Skin of body (tissue), 2 donors: ENCODE results near the gene SMIM5. TPM values are rescaled to one million over a fixed set of nuclear protein-coding genes. Genes with fewer than 3 reads are reported as not detected.
A peak's percentile ranks its signal among the peaks of the same experiment; 100 is the strongest.

Experiments
- DNase-seq: peaks from one replicate; lab custom pipeline; 2025; lab: John Stamatoyannopoulos, UW
- total RNA-seq: library from RNA; depleted of rRNA; stranded (reverse); fragments of >200 nt; gene quantifications from one replicate; pipeline ENCODE4 v1.2.3, GENCODE V29; 2014

Gene SMIM5
- total RNA-seq, 1 donor from 2014 or later = 7.2 TPM

- DNase-seq = peak; percentile 98
Measured at GRCh38 chr17:75666959-75667790, 33.9 kb downstream of the SMIM5 start, which contains the start of the genes RECQL5 and SAP30BP. RECQL5 (minus strand) TSS chr17:75667154; CDS start chr17:75666557, 597 bp downstream. SAP30BP (plus strand) TSS chr17:75667338; CDS start chr17:75667373, 35 bp downstream.

GRCh38 chr17:75667825-75668224 lies 34.6 kb downstream of the SMIM5 start:
- DNase-seq = no peak

GRCh38 chr17:75668489-75668888 lies 35.3 kb downstream of the SMIM5 start:
- no peak for DNase-seq

GRCh38 chr17:75670868-75671267 lies 37.6 kb downstream of the SMIM5 start:
- no peak for DNase-seq

GRCh38 chr17:75672011-75672410 lies 38.8 kb downstream of the SMIM5 start:
- DNase-seq = no peak

- no peak for DNase-seq
Measured at GRCh38 chr17:75673487-75673886, 40.3 kb downstream of the SMIM5 start.

- DNase-seq = no peak
Measured at GRCh38 chr17:75676461-75676860, 43.2 kb downstream of the SMIM5 start.

- no peak for DNase-seq
Measured at GRCh38 chr17:75679706-75680211, 46.5 kb downstream of the SMIM5 start.

GRCh38 chr17:75680431-75680830 lies 47.2 kb downstream of the SMIM5 start:
- no peak for DNase-seq

GRCh38 chr17:75681289-75681688 lies 48.1 kb downstream of the SMIM5 start:
- no peak for DNase-seq

- DNase-seq = no peak
Measured at GRCh38 chr17:75683583-75683982, 50.3 kb downstream of the SMIM5 start.

- no peak for DNase-seq
Measured at GRCh38 chr17:75684249-75684648, 51.0 kb downstream of the SMIM5 start.

- no peak for DNase-seq
Measured at GRCh38 chr17:75684924-75685323, 51.7 kb downstream of the SMIM5 start.

- DNase-seq = no peak
Measured at GRCh38 chr17:75685499-75685898, 52.3 kb downstream of the SMIM5 start.

- DNase-seq = no peak
Measured at GRCh38 chr17:75688209-75688825, 55.1 kb downstream of the SMIM5 start.

GRCh38 chr17:75689441-75689873 lies 56.2 kb downstream of the SMIM5 start:
- DNase-seq = no peak

Other genes with a start within 250 kb of the SMIM5 start
- 41.7 TPM for gene GRB2, start 227.8 kb upstream of the SMIM5 start, total RNA-seq
- gene TMEM94, start 176.8 kb upstream of the SMIM5 start, total RNA-seq = 21.6 TPM
- gene CASKIN2, start 117.9 kb upstream of the SMIM5 start, total RNA-seq = 7.1 TPM
- 13.6 TPM for gene TSEN54, start 116.9 kb upstream of the SMIM5 start, total RNA-seq
- 17.8 TPM for gene LLGL2, start 107.7 kb upstream of the SMIM5 start, total RNA-seq
- 117 TPM for gene MYO15B, start 45.6 kb upstream of the SMIM5 start, total RNA-seq
- 22.3 TPM for gene RECQL5, start 33.7 kb downstream of the SMIM5 start, total RNA-seq
- gene SAP30BP, start 33.9 kb downstream of the SMIM5 start, total RNA-seq = 41.4 TPM
- 31.4 TPM for gene ITGB4, start 88.0 kb downstream of the SMIM5 start, total RNA-seq
- 19.1 TPM for gene GALK1, start 131.8 kb downstream of the SMIM5 start, total RNA-seq
- gene UNK, start 151.4 kb downstream of the SMIM5 start, total RNA-seq = 39.2 TPM
- gene UNC13D, start 211.0 kb downstream of the SMIM5 start, total RNA-seq = 8.5 TPM
- gene WBP2, start 221.9 kb downstream of the SMIM5 start, total RNA-seq = 33.9 TPM
- gene TRIM47, start 245.1 kb downstream of the SMIM5 start, total RNA-seq = 21.5 TPM